Measurements from ENCODE around the gene CHMP2A.
"Not testable (repeated sequence)": the region's sequence is repeated elsewhere in the genome, so short reads cannot be mapped to it uniquely, and the experiment has no call there.

- not testable (repeated sequence) for TF ChIP-seq POLR2A (IDR thresholded peaks at IDR 0.05); EP300 (IDR thresholded peaks at IDR 0.05; ENCODE audit: low read depth)
- TF ChIP-seq, protein P1, sequence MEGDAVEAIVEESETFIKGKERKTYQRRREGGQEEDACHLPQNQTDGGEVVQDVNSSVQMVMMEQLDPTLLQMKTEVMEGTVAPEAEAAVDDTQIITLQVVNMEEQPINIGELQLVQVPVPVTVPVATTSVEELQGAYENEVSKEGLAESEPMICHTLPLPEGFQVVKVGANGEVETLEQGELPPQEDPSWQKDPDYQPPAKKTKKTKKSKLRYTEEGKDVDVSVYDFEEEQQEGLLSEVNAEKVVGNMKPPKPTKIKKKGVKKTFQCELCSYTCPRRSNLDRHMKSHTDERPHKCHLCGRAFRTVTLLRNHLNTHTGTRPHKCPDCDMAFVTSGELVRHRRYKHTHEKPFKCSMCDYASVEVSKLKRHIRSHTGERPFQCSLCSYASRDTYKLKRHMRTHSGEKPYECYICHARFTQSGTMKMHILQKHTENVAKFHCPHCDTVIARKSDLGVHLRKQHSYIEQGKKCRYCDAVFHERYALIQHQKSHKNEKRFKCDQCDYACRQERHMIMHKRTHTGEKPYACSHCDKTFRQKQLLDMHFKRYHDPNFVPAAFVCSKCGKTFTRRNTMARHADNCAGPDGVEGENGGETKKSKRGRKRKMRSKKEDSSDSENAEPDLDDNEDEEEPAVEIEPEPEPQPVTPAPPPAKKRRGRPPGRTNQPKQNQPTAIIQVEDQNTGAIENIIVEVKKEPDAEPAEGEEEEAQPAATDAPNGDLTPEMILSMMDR (IDR thresholded peaks at IDR 0.05): not testable (repeated sequence)
Measured at GRCh38 chr19:58577581-58577980, 22.7 kb upstream of the CHMP2A start.
